Osteoblast (primary cell): Measurements from ENCODE around the gene SLC37A1. TPM values are rescaled to one million over a fixed set of nuclear protein-coding genes. Genes with fewer than 3 reads are reported as not detected.
A peak's percentile ranks its signal among the peaks of the same experiment; 100 is the strongest.

Source experiments
- DNase-seq: peaks from one replicate; pipeline ENCODE4 v3.0.0; 2011; ENCODE audit warnings: low spot score, mixed read lengths; ENCODE audit not compliant: insufficient read length; ENCODE audit errors: missing footprints
- H2AFZ ChIP-seq: 2 replicates; pipeline ENCODE4 v1.6.0; 2011; ENCODE audit warnings: mild to moderate bottlenecking, low read length
- H3K27ac ChIP-seq: 2 replicates; pipeline ENCODE4 v1.5.1; 2011; ENCODE audit warnings: mild to moderate bottlenecking, low read depth, low read length, moderate library complexity
- H3K27me3 ChIP-seq: 2 replicates; pipeline ENCODE4 v1.6.0; 2012; ENCODE audit warnings: mild to moderate bottlenecking, control low read depth, inconsistent platforms, low read length, moderate library complexity; ENCODE audit not compliant: insufficient read depth
- H3K36me3 ChIP-seq: 2 replicates; pipeline ENCODE4 v1.5.1; 2011; ENCODE audit warnings: mild to moderate bottlenecking, low read length, control low read depth, moderate library complexity; ENCODE audit not compliant: insufficient read depth
- H3K4me1 ChIP-seq: 2 replicates; pipeline ENCODE4 v1.5.1; 2011; ENCODE audit warnings: mild to moderate bottlenecking, low read length, control low read depth, moderate library complexity; ENCODE audit not compliant: insufficient read depth
- H3K4me2 ChIP-seq: 2 replicates; pipeline ENCODE4 v1.6.0; 2011; ENCODE audit warnings: mild to moderate bottlenecking, low read length; ENCODE audit not compliant: insufficient read depth
- H3K4me3 ChIP-seq: fragments of 200-600 bp; sonication (generic); 3 replicates; pipeline ENCODE4 v1.5.1; 2012; ENCODE audit warnings: mild to moderate bottlenecking, low read length, inconsistent platforms; ENCODE audit not compliant: insufficient read depth
- H3K79me2 ChIP-seq: 2 replicates; pipeline ENCODE4 v1.6.0; 2012; ENCODE audit warnings: mild to moderate bottlenecking, low read length, control low read depth, inconsistent platforms; ENCODE audit not compliant: insufficient read depth
- H3K9me3 ChIP-seq: 2 replicates; pipeline ENCODE4 v1.5.1; 2011; ENCODE audit warnings: low read depth, low read length, control low read depth
- H4K20me1 ChIP-seq: 2 replicates; pipeline ENCODE4 v1.6.0; 2012; ENCODE audit warnings: mild to moderate bottlenecking, low read length, control low read depth; ENCODE audit not compliant: insufficient read depth
- CTCF ChIP-seq: IDR thresholded peaks from 2 replicates; pipeline ENCODE4 v1.5.1; 2011; ENCODE audit warnings: mild to moderate bottlenecking, low read depth, low read length, moderate library complexity; ENCODE audit errors: extremely low read depth
- total RNA-seq: library from RNA; depleted of rRNA; stranded (reverse); fragments of >200 nt; gene quantifications from 2 replicates; pipeline ENCODE4 v1.2.3, GENCODE V29; 2012

SLC37A1 gene
- total RNA-seq, 1 donor: 6.9 TPM

GRCh38 chr21:42595283-42596187, 81.9 kb downstream of the SLC37A1 start:
- H2AFZ ChIP-seq: no peak overlapping the region

GRCh38 chr21:42596657-42597056, 83.0 kb downstream of the SLC37A1 start:
- H3K9me3 ChIP-seq: no peaks in the 10 kb centered on the region
- H3K27ac ChIP-seq: no peak overlapping the region
- no peaks in the 10 kb centered on the region for H3K36me3 ChIP-seq
- no peak overlapping the region for H3K4me3 ChIP-seq
- TF ChIP-seq CTCF: no peak
- peaks cover 3% of the 10 kb centered on the region for H3K27me3 ChIP-seq
- H3K4me1 ChIP-seq: no peaks in the 10 kb centered on the region
- H2AFZ ChIP-seq: no peak overlapping the region
- H4K20me1 ChIP-seq: no peaks in the 10 kb centered on the region
- H3K79me2 ChIP-seq: no peaks in the 10 kb centered on the region
- no peak overlapping the region for H3K4me2 ChIP-seq
- peak; percentile 17 for DNase-seq

More at GRCh38 chr21:42595283-42596187, 81.9 kb downstream of the SLC37A1 start:
- peaks cover 3% of the 10 kb centered on the region for H3K27me3 ChIP-seq
- H3K79me2 ChIP-seq: no peaks in the 10 kb centered on the region
- H3K27ac ChIP-seq: no peak overlapping the region
- DNase-seq: peak; percentile 69
- H3K9me3 ChIP-seq: no peaks in the 10 kb centered on the region
- H3K4me1 ChIP-seq: no peaks in the 10 kb centered on the region
- no peaks in the 10 kb centered on the region for H3K36me3 ChIP-seq
- no peaks in the 10 kb centered on the region for H4K20me1 ChIP-seq
- TF ChIP-seq CTCF: no peak
- H3K4me2 ChIP-seq: peak overlapping the region; percentile 23
- H3K4me3 ChIP-seq: no peak overlapping the region

- Histone ChIP-seq H4K20me1 (no peaks in the 10 kb centered on the region), H3K4me2 (no peak overlapping the region), H3K27ac (no peak overlapping the region), H3K4me3 (no peak overlapping the region), H3K27me3 (no peaks in the 10 kb centered on the region), H3K79me2 (no peaks in the 10 kb centered on the region), H2AFZ (no peak overlapping the region), H3K9me3 (no peaks in the 10 kb centered on the region), H3K4me1 (no peaks in the 10 kb centered on the region), H3K36me3 (no peaks in the 10 kb centered on the region)
- peak; percentile 36 for DNase-seq
- no peak for TF ChIP-seq CTCF
These were observed 84.0 kb downstream of the SLC37A1 start for GRCh38 chr21:42597487-42598158.

- Histone ChIP-seq H3K9me3 (no peaks in the 10 kb centered on the region), H3K79me2 (no peaks in the 10 kb centered on the region), H3K4me3 (no peak overlapping the region), H3K27ac (no peak overlapping the region), H3K36me3 (no peaks in the 10 kb centered on the region), H4K20me1 (no peaks in the 10 kb centered on the region), H2AFZ (no peak overlapping the region), H3K27me3 (no peaks in the 10 kb centered on the region), H3K4me2 (no peak overlapping the region), H3K4me1 (no peaks in the 10 kb centered on the region)
- no peak for TF ChIP-seq CTCF
- peak; percentile 22 for DNase-seq
These were observed 84.6 kb downstream of the SLC37A1 start for GRCh38 chr21:42598159-42598735.
